Dendritic cell treated with granulocyte-macrophage colony-stimulating factor and Interleukin-4, amounts not matched to agents 40 ng/mL and 50 ng/mL, for 4 days (primary cell): ENCODE results near the gene LYG2.
"Not testable (repeated sequence)": the region's sequence is repeated elsewhere in the genome, so short reads cannot be mapped to it uniquely, and the experiment has no call there.

Experiments used
- H3K27ac Mint-ChIP-seq: one replicate; pipeline ENCODE4 v1.8.0; 2022; ENCODE audit warnings: mild to moderate bottlenecking, mixed read lengths
- H3K27me3 Mint-ChIP-seq: one replicate; pipeline ENCODE4 v1.8.0; 2022; ENCODE audit warnings: mild to moderate bottlenecking, mixed read lengths
- H3K36me3 Mint-ChIP-seq: one replicate; pipeline ENCODE4 v1.8.0; 2022; ENCODE audit warnings: low read depth, mixed read lengths
- H3K4me1 Mint-ChIP-seq: one replicate; pipeline ENCODE4 v1.8.0; 2022; ENCODE audit warnings: low read depth, mixed read lengths
- H3K4me3 Mint-ChIP-seq: one replicate; pipeline ENCODE4 v1.8.0; 2022; ENCODE audit warnings: mild to moderate bottlenecking, moderate library complexity, mixed read lengths
- H3K9me3 Mint-ChIP-seq: one replicate; pipeline ENCODE4 v1.8.0; 2022; ENCODE audit warnings: mixed read lengths
- intact Hi-C: fragments of 100-400 bp; cut with micrococcal nuclease; formaldehyde crosslinking; loops from one replicate; pipeline ENCODE4 v1.15.0; 2022

The LYG2 gene

GRCh38 chr2:99255491-99256318 is at the start of gene LYG2:
LYG2 (minus strand) TSS chr2:99255666; CDS start chr2:99254260, 1,406 bp downstream.
- no peaks in the 10 kb centered on the region for H3K4me1 Mint-ChIP-seq
- no peaks in the 10 kb centered on the region for H3K36me3 Mint-ChIP-seq
- no peak within 1 kb of the TSS for H3K27ac Mint-ChIP-seq
- H3K9me3 Mint-ChIP-seq: peaks cover 7% of the 10 kb centered on the region
- intact Hi-C loops: no loop called here
- H3K27me3 Mint-ChIP-seq: no peaks in the 10 kb centered on the region
- H3K4me3 Mint-ChIP-seq: no peak within 1 kb of the TSS

GRCh38 chr2:99301097-99301496 is 45.6 kb upstream of the LYG2 start, which contains the start of gene LYG1:
LYG1 (minus strand) TSS chr2:99301197; CDS start chr2:99295670, 5,527 bp downstream.
- H3K27ac Mint-ChIP-seq, H3K4me1 Mint-ChIP-seq, intact Hi-C loops, H3K4me3 Mint-ChIP-seq, H3K9me3 Mint-ChIP-seq, H3K27me3 Mint-ChIP-seq: not testable (repeated sequence)
- H3K36me3 Mint-ChIP-seq: peaks cover 32% of the 10 kb centered on the region

GRCh38 chr2:99299580-99299979 is 44.1 kb upstream of the LYG2 start:
- no peaks in the 10 kb centered on the region for H3K4me1 Mint-ChIP-seq

GRCh38 chr2:99297994-99298393 is 42.5 kb upstream of the LYG2 start:
- intact Hi-C loops: no loop called here
- H3K27ac Mint-ChIP-seq: no peak overlapping the region
- H3K4me1 Mint-ChIP-seq: no peaks in the 10 kb centered on the region
- no peaks in the 10 kb centered on the region for H3K9me3 Mint-ChIP-seq
- peaks cover 12% of the 10 kb centered on the region for H3K36me3 Mint-ChIP-seq
- no peak overlapping the region for H3K4me3 Mint-ChIP-seq
- H3K27me3 Mint-ChIP-seq: no peaks in the 10 kb centered on the region

More at GRCh38 chr2:99299580-99299979, 44.1 kb upstream of the LYG2 start:
- Mint-ChIP-seq H3K4me3 (no peak overlapping the region), H3K9me3 (no peaks in the 10 kb centered on the region), H3K27ac (no peak overlapping the region), H3K36me3 (peaks cover 27% of the 10 kb centered on the region), H3K27me3 (no peaks in the 10 kb centered on the region)
- intact Hi-C loops: no loop called here

GRCh38 chr2:99285526-99285925 is 30.1 kb upstream of the LYG2 start:
- intact Hi-C loops: no loop called here
- no peaks in the 10 kb centered on the region for H3K27me3 Mint-ChIP-seq
- H3K36me3 Mint-ChIP-seq: peaks cover 24% of the 10 kb centered on the region
- H3K9me3 Mint-ChIP-seq: peaks cover 14% of the 10 kb centered on the region
- no peak overlapping the region for H3K4me3 Mint-ChIP-seq
- H3K27ac Mint-ChIP-seq: no peak overlapping the region
- no peaks in the 10 kb centered on the region for H3K4me1 Mint-ChIP-seq

- Mint-ChIP-seq H3K9me3 (peaks cover 25% of the 10 kb centered on the region), H3K27me3 (no peaks in the 10 kb centered on the region), H3K4me3 (no peak overlapping the region), H3K27ac (no peak overlapping the region), H3K4me1 (peaks cover 11% of the 10 kb centered on the region), H3K36me3 (peaks cover 30% of the 10 kb centered on the region)
- intact Hi-C loops: no loop called here
Measured at GRCh38 chr2:99279969-99280695, 24.7 kb upstream of the LYG2 start.

GRCh38 chr2:99278793-99279291 is 23.4 kb upstream of the LYG2 start:
- no peak overlapping the region for H3K27ac Mint-ChIP-seq
- H3K4me3 Mint-ChIP-seq: no peak overlapping the region

GRCh38 chr2:99278195-99278765 is 22.8 kb upstream of the LYG2 start:
- H3K4me3 Mint-ChIP-seq, H3K27ac Mint-ChIP-seq, intact Hi-C loops, H3K27me3 Mint-ChIP-seq: not testable (repeated sequence)
- Mint-ChIP-seq H3K9me3 (peaks cover 18% of the 10 kb centered on the region), H3K4me1 (peaks cover 11% of the 10 kb centered on the region), H3K36me3 (peaks cover 13% of the 10 kb centered on the region)

More at GRCh38 chr2:99278793-99279291, 23.4 kb upstream of the LYG2 start:
- intact Hi-C loops: no loop called here
- Mint-ChIP-seq H3K4me1 (peaks cover 11% of the 10 kb centered on the region), H3K9me3 (peaks cover 24% of the 10 kb centered on the region), H3K27me3 (no peaks in the 10 kb centered on the region), H3K36me3 (peaks cover 18% of the 10 kb centered on the region)

- H3K4me3 Mint-ChIP-seq: no peak overlapping the region
- peaks cover 11% of the 10 kb centered on the region for H3K4me1 Mint-ChIP-seq
- intact Hi-C loops: no loop called here
- H3K27me3 Mint-ChIP-seq: no peaks in the 10 kb centered on the region
- peaks cover 6% of the 10 kb centered on the region for H3K36me3 Mint-ChIP-seq
- no peak overlapping the region for H3K27ac Mint-ChIP-seq
- peaks cover 31% of the 10 kb centered on the region for H3K9me3 Mint-ChIP-seq
Measured at GRCh38 chr2:99275882-99276281, 20.4 kb upstream of the LYG2 start.

- intact Hi-C loops: no loop called here
- Mint-ChIP-seq H3K9me3 (peaks cover 8% of the 10 kb centered on the region), H3K4me1 (no peaks in the 10 kb centered on the region), H3K4me3 (no peak overlapping the region), H3K27me3 (no peaks in the 10 kb centered on the region), H3K27ac (no peak overlapping the region), H3K36me3 (no peaks in the 10 kb centered on the region)
Measured at GRCh38 chr2:99261242-99261641, 5.8 kb upstream of the LYG2 start.

GRCh38 chr2:99260184-99260583 is 4.7 kb upstream of the LYG2 start:
- Mint-ChIP-seq H3K36me3 (no peaks in the 10 kb centered on the region), H3K9me3 (peaks cover 8% of the 10 kb centered on the region), H3K27me3 (no peaks in the 10 kb centered on the region), H3K4me3 (no peak overlapping the region), H3K27ac (no peak overlapping the region), H3K4me1 (no peaks in the 10 kb centered on the region)
- intact Hi-C loops: no loop called here

- peaks cover 8% of the 10 kb centered on the region for H3K9me3 Mint-ChIP-seq
- no peaks in the 10 kb centered on the region for H3K27me3 Mint-ChIP-seq
- no peaks in the 10 kb centered on the region for H3K36me3 Mint-ChIP-seq
- intact Hi-C loops: no loop called here
- no peak overlapping the region for H3K4me3 Mint-ChIP-seq
- H3K27ac Mint-ChIP-seq: no peak overlapping the region
- H3K4me1 Mint-ChIP-seq: no peaks in the 10 kb centered on the region
Measured at GRCh38 chr2:99259465-99259864, 4.0 kb upstream of the LYG2 start.

- Mint-ChIP-seq H3K27ac (no peak overlapping the region), H3K36me3 (no peaks in the 10 kb centered on the region), H3K9me3 (peaks cover 8% of the 10 kb centered on the region), H3K27me3 (no peaks in the 10 kb centered on the region), H3K4me1 (no peaks in the 10 kb centered on the region), H3K4me3 (no peak overlapping the region)
- intact Hi-C loops: no loop called here
Measured at GRCh38 chr2:99256677-99257076, 1.2 kb upstream of the LYG2 start.

GRCh38 chr2:99249951-99250350 is 5.5 kb downstream of the LYG2 start:
- H3K27me3 Mint-ChIP-seq: no peaks in the 10 kb centered on the region
- H3K4me1 Mint-ChIP-seq: no peaks in the 10 kb centered on the region
- intact Hi-C loops: no loop called here
- H3K27ac Mint-ChIP-seq: no peak overlapping the region
- no peak overlapping the region for H3K4me3 Mint-ChIP-seq
- no peaks in the 10 kb centered on the region for H3K9me3 Mint-ChIP-seq
- no peaks in the 10 kb centered on the region for H3K36me3 Mint-ChIP-seq
